Vagina (tissue), 2 donors: ENCODE results near the gene SOX12. TPM values are rescaled to one million over a fixed set of nuclear protein-coding genes. Genes with fewer than 3 reads are reported as not detected.

Experiments used
- DNase-seq, 2 donors: peaks; one replicate each; pipeline ENCODE4 v3.0.0-alpha.2; 2017; ENCODE audit errors: extremely low spot score in 2 of 2
- H3K27ac ChIP-seq: fragments of 200-600 bp; sonication (generic); one replicate; pipeline ENCODE4 v1.5.1; 2019
- H3K27me3 ChIP-seq: fragments of 200-600 bp; sonication (generic); one replicate; pipeline ENCODE4 v1.5.1; 2019
- H3K36me3 ChIP-seq, 2 donors: fragments of 200-600 bp; sonication (generic); one replicate each; pipeline ENCODE4 v1.5.1; 2017 to 2019
- H3K4me1 ChIP-seq: fragments of 200-600 bp; sonication (generic); one replicate; pipeline ENCODE4 v1.5.1; 2019
- H3K4me3 ChIP-seq, 2 donors: fragments of 200-600 bp; sonication (generic); 1 replicate in 1 of 2; 2 replicates in 1 of 2; pipeline ENCODE4 v1.5.1; 2016 to 2019
- H3K9me3 ChIP-seq: fragments of 200-600 bp; sonication (generic); one replicate; pipeline ENCODE4 v1.5.1; 2019
- POLR2A ChIP-seq, 2 donors: fragments of 450-650 bp; IDR thresholded peaks; one replicate each; pipeline ENCODE4 v1.6.1; 2017; ENCODE audit warnings: antibody characterized with exemption in 2 of 2, mild to moderate bottlenecking in 2 of 2, moderate library complexity in 2 of 2
- POLR2AphosphoS5 ChIP-seq, 2 donors: sonication (generic); formaldehyde crosslinking; IDR thresholded peaks; one replicate each; pipeline ENCODE4 v1.9.0; 2017; ENCODE audit warnings: antibody characterized with exemption in 2 of 2, mild to moderate bottlenecking in 2 of 2, low read depth in 1 of 2; ENCODE audit not compliant: insufficient read depth in 1 of 2
- intact Hi-C: fragments of 100-400 bp; cut with DNase I; formaldehyde crosslinking; loops from one replicate; pipeline ENCODE4 v1.15.1; 2023
- total RNA-seq: library from RNA; depleted of rRNA; stranded (reverse); fragments of >200 nt; gene quantifications from one replicate; pipeline ENCODE4 v1.2.3, GENCODE V29; 2016
- TF ChIP-seq, protein P1 (sequence below), 3 experiments: fragments of 450-650 bp in 2 of 3; fragments of 200-600 bp in 1 of 3; sonication (generic) in 1 of 3; IDR thresholded peaks; one replicate each; pipeline ENCODE4 v1.5.1; 2017 to 2019; ENCODE audit warnings: antibody characterized with exemption in 3 of 3, mild to moderate bottlenecking in 2 of 3, moderate library complexity in 2 of 3

Gene SOX12
- total RNA-seq, 1 donor from 2014 or later, result 4.4 TPM

DNA sequence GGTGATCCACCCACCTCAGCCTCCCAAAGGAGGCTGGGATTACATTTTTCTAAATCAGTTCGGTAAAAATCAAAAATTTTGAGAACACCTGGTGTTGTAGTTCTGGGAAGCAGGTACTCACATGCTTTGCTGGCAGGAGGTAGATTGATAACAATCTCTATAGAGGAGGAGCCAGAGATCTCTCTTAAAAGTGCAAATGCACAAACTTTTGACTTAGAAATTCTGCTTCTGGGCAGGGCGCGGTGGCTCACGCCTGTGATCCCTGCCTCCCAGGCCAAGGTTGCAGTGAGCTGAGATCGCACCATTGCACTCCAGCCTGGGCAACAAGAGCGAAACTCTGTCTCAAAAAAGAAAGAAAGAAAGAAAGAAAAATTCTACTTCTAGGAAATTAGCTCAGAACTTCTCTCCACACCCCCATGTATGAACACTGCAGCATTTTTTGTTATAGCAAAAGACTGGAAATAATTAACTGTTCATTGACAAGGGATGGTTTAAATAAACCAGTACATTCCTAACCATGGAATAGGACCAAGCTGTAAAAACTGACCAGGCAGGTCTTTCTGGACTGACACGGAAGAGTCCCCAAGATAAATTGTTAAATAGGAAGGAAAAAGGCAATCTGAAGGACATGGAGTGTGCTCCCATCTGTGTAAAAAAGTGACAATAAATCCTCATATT, 40.8 kb downstream of the SOX12 start:
- H3K27me3 ChIP-seq, result no peaks in the 10 kb centered on the region
- no peak overlapping the region for H3K27ac ChIP-seq
- H3K4me3 ChIP-seq, result no peak overlapping the region
- peaks cover 16% of the 10 kb centered on the region for H3K4me1 ChIP-seq
- TF ChIP-seq POLR2A (IDR thresholded peaks at IDR 0.05) (no peak), POLR2AphosphoS5 (IDR thresholded peaks at IDR 0.05; ENCODE audit: insufficient read depth in 1 of 2, low read depth in 1 of 2) (peak in 1 of 2 donors; percentile 10)
- DNase-seq, result no peak
- intact Hi-C loops, result loop anchor here (10.0 kb wide), 2 partner anchors 109 to 279 kb away; no protein-coding TSS in a partner anchor
- no peaks in the 10 kb centered on the region for H3K9me3 ChIP-seq
- no peaks in the 10 kb centered on the region for H3K36me3 ChIP-seq

GRCh38 chr20:366719-367485, 41.5 kb downstream of the SOX12 start:
- Histone ChIP-seq H3K4me1 (peaks cover 22% of the 10 kb centered on the region), H3K36me3 (no peaks in the 10 kb centered on the region), H3K9me3 (no peaks in the 10 kb centered on the region), H3K27me3 (no peaks in the 10 kb centered on the region), H3K27ac (no peak overlapping the region), H3K4me3 (no peak overlapping the region)
- TF ChIP-seq, protein P1, sequence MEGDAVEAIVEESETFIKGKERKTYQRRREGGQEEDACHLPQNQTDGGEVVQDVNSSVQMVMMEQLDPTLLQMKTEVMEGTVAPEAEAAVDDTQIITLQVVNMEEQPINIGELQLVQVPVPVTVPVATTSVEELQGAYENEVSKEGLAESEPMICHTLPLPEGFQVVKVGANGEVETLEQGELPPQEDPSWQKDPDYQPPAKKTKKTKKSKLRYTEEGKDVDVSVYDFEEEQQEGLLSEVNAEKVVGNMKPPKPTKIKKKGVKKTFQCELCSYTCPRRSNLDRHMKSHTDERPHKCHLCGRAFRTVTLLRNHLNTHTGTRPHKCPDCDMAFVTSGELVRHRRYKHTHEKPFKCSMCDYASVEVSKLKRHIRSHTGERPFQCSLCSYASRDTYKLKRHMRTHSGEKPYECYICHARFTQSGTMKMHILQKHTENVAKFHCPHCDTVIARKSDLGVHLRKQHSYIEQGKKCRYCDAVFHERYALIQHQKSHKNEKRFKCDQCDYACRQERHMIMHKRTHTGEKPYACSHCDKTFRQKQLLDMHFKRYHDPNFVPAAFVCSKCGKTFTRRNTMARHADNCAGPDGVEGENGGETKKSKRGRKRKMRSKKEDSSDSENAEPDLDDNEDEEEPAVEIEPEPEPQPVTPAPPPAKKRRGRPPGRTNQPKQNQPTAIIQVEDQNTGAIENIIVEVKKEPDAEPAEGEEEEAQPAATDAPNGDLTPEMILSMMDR (IDR thresholded peaks at IDR 0.05), result no peak
- no peak for TF ChIP-seq POLR2AphosphoS5 (IDR thresholded peaks at IDR 0.05; ENCODE audit: insufficient read depth in 1 of 2, low read depth in 1 of 2)
- no peak for TF ChIP-seq POLR2A (IDR thresholded peaks at IDR 0.05)
- DNase-seq, result no peak
- intact Hi-C loops, result loop anchor here (10.0 kb wide), 2 partner anchors 108 to 278 kb away; no protein-coding TSS in a partner anchor

- H3K27ac ChIP-seq, result no peak overlapping the region
- peaks cover 24% of the 10 kb centered on the region for H3K4me1 ChIP-seq
- DNase-seq, result no peak
- H3K4me3 ChIP-seq, result no peak overlapping the region
- intact Hi-C loops, result loop anchor here (10.0 kb wide), 2 partner anchors 107 to 277 kb away; no protein-coding TSS in a partner anchor
- no peaks in the 10 kb centered on the region for H3K9me3 ChIP-seq
- no peaks in the 10 kb centered on the region for H3K36me3 ChIP-seq
- TF ChIP-seq POLR2AphosphoS5 (IDR thresholded peaks at IDR 0.05; ENCODE audit: insufficient read depth in 1 of 2, low read depth in 1 of 2), result no peak
- TF ChIP-seq, protein P1 (IDR thresholded peaks at IDR 0.05), result no peak
- H3K27me3 ChIP-seq, result no peaks in the 10 kb centered on the region
Measured at GRCh38 chr20:367486-367887, 42.1 kb downstream of the SOX12 start.

GRCh38 chr20:368915-369314, 43.6 kb downstream of the SOX12 start:
- no peak overlapping the region for H3K27ac ChIP-seq
- intact Hi-C loops, result loop anchor here (10.0 kb wide), 2 partner anchors 106 to 276 kb away; no protein-coding TSS in a partner anchor
- no peak overlapping the region for H3K4me3 ChIP-seq
- H3K9me3 ChIP-seq, result no peaks in the 10 kb centered on the region
- no peak for DNase-seq
- H3K36me3 ChIP-seq, result no peaks in the 10 kb centered on the region
- peaks cover 25% of the 10 kb centered on the region for H3K4me1 ChIP-seq
- TF ChIP-seq, protein P1 (IDR thresholded peaks at IDR 0.05), result no peak
- no peak for TF ChIP-seq POLR2A (IDR thresholded peaks at IDR 0.05)
- TF ChIP-seq POLR2AphosphoS5 (IDR thresholded peaks at IDR 0.05; ENCODE audit: insufficient read depth in 1 of 2, low read depth in 1 of 2), result no peak
- H3K27me3 ChIP-seq, result no peaks in the 10 kb centered on the region

DNA sequence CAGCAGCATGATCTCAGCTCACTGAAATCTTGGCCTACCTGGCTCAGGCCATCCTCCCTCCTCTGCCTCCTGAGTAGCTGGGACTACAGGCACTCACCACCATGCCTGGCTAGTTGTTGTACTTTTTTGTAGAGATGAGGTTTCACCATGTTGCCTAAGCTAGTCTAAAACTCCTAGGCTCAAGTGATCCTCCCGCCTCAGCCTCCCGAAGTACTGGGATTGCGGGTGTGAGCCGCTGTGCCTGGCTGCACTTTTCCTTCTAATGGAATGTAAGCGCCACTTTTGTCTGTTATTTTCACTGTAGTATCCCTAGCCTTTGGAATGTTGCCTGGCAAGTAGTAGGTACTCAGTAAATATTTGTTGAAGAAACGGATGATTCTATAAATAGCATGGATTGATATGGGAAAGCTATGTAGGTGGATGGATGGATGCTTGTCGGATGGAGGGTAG, 44.8 kb downstream of the SOX12 start:
- Histone ChIP-seq H3K36me3 (no peaks in the 10 kb centered on the region), H3K4me3 (no peak overlapping the region), H3K27me3 (no peaks in the 10 kb centered on the region), H3K9me3 (no peaks in the 10 kb centered on the region), H3K4me1 (peaks cover 24% of the 10 kb centered on the region), H3K27ac (no peak overlapping the region)
- no peak for DNase-seq
- no peak for TF ChIP-seq POLR2A (IDR thresholded peaks at IDR 0.05)
- TF ChIP-seq POLR2AphosphoS5 (IDR thresholded peaks at IDR 0.05; ENCODE audit: insufficient read depth in 1 of 2, low read depth in 1 of 2), result no peak
- TF ChIP-seq, protein P1 (IDR thresholded peaks at IDR 0.05), result no peak
- intact Hi-C loops, result no loop called here
